H54 (cell line): ENCODE results near the gene LYPD3.

Source experiments
- DNase-seq: peaks from one replicate; pipeline ENCODE4 v3.0.0; 2011; ENCODE audit warnings: low spot score, mixed read lengths; ENCODE audit not compliant: insufficient read length
- FAIRE-seq: peaks from 3 replicates; lab custom pipeline; 2011; peaks lifted over from hg19 to GRCh38; lab: Jason Lieb, UNC
- POLR2A ChIP-seq: IDR thresholded peaks from 2 replicates; pipeline ENCODE4 v1.6.1; 2011; ENCODE audit warnings: low read depth, mild to moderate bottlenecking, low read length

The LYPD3 gene

DNA sequence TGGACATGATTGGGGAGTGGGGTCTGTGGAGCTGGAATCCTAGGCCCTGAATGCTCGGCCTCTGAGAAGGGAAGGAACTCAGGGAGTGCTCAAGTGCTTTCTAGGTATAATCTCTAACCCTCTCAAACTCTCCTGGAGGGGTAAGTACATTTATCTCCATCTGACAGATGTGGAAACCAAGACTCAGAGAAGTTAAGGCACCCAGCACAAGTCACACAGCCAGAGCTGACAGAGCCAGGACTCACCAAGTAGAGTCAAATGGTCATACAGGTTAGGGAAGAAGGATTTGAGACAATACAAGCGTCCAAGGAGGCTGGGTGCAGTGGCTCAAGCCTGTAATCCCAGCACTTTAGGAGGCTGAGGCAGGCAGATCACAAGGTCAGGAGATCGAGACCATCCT, 12.9 kb upstream of the LYPD3 start:
- TF ChIP-seq POLR2A, result no peak
- DNase-seq (no peak), FAIRE-seq (no peak)

DNA sequence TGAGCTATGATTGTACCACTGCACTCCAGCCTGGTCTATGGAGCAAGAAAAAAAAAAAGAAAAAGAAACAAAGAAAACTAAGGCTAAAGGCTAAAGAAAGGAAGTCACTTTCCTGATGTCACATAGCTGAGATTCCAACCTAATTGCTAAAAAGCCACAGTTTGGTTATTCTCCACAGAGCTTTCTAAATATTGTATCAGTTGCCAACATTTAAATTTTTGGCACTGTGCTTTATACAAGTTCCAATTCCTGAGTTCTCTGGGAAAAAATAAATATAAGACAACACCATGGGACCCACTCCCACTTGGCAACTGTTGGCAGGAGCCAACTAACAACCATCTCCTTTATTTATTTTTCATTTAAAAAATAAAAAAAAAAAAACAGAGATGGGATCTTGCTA, 11.2 kb upstream of the LYPD3 start:
- no peak for TF ChIP-seq POLR2A
- DNase-seq (peak; percentile 41), FAIRE-seq (no peak)

DNA sequence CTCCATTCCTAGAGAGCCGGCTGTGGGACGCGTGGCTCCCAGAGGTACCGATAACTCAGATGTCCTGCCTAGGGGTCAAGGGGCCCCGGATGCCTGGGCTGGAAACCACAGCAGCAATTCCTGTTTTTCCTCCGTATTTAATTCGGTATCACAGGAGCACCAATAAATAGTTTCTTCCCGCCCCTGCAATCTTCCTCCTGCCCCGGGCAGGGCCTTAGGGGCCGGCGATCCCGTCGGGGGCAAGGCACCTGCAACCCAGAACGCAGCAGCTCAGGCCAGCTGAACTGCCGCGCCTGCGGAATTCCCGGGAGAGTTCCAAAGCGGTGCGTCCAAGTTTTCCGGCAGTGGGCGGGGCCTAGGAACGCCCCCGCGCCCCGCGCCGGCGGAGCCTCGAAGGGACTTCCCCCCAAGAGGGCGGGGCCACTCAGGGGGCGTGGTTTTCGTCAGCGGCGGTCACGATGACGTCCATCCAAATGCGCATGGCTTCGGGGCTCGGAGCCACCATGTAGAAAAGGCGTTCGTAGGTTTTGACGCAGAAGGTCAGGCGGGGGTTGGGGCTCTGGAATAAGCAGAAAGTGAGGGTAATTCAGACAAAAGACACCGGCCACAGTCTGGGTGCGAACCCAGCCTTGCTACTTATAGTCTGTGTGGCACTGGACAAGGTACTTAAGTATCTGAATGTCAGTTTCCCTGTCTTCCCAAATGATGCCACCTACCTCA, 9.7 kb upstream of the LYPD3 start:
- TF ChIP-seq POLR2A, result 0 out of 2 replicates have a peak, but pooled peaks have one; percentile 12
- peak; percentile 89 for DNase-seq
- peak; percentile 23 for FAIRE-seq

GRCh38 chr19:43474487-43474886, 9.1 kb upstream of the LYPD3 start:
- FAIRE-seq (no peak), DNase-seq (no peak)
- no peak for TF ChIP-seq POLR2A

- FAIRE-seq, result no peak
- no peak for TF ChIP-seq POLR2A
- no peak for DNase-seq
Observed at GRCh38 chr19:43471091-43471490, 5.7 kb upstream of the LYPD3 start.

DNA sequence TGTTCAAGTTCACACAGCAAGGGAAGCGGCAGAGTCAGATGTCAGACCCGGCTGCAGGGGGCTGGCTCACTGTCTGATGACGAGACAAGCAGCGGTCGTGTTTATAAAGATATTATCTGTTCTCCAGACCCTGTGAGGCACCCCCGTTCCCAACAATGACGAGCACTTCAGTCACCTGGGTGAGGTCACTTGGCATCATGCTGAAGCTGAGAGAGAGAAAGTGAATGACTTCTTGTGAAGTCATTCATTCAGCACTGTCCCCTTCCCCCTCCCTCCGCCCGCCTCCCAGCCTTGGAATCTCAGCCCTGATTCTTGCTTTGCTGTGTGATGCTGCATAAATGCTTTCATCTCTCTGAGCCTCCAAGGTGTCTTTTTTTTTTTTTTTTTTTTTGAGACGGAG, 4.9 kb upstream of the LYPD3 start:
- peak; percentile 57 for DNase-seq
- TF ChIP-seq POLR2A, result no peak
- FAIRE-seq, result no peak

GRCh38 chr19:43469160-43469480, 3.7 kb upstream of the LYPD3 start:
- DNase-seq (no peak), FAIRE-seq (no peak)
- no peak for TF ChIP-seq POLR2A

GRCh38 chr19:43468354-43469159, 3.1 kb upstream of the LYPD3 start:
- no peak for TF ChIP-seq POLR2A
- FAIRE-seq, result no peak
- DNase-seq, result no peak

DNA sequence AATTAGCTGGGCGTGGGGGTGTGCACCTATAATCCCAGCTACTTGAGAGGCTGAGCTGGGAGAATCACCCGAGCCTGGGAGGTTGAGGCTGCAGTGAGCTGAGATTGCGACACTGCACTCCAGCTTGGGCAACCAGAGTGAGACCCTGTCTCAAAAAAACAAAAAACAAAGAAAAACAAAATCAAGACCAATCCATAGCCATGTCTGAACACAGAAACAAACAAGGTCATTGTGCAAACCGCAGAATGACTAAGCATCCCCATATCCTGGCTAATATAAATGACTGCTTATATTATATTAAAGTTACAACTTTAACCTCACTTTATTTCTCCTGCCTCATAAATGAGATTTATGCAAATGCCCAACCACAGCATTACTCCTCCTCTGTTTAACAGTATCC, 2.3 kb upstream of the LYPD3 start:
- no peak for FAIRE-seq
- peak; percentile 44 for DNase-seq
- no peak for TF ChIP-seq POLR2A

DNA sequence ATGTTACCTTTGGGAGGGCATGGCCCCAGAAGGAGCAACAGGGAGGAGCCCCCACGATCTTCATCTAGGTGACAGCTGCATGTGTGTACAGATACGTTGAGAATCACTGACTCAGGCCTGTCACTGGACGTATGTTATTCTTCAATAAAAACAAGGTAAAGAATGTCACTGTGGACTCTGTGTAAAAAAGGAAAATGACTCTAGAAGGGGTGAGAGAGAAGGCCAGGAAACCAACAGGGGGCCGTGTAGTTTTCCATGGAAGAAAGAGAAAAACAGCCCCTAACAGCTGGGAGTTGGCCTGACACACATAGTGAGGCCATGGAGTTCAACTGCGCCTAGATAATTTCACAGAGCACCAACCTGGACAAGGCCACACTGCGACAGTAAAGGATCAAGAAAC, 1.9 kb upstream of the LYPD3 start:
- DNase-seq (no peak), FAIRE-seq (no peak)
- TF ChIP-seq POLR2A, result no peak

GRCh38 chr19:43466793-43467192, 1.4 kb upstream of the LYPD3 start:
- FAIRE-seq (no peak), DNase-seq (no peak)
- no peak for TF ChIP-seq POLR2A

- TF ChIP-seq POLR2A, result no peak
- FAIRE-seq, result no peak
- no peak for DNase-seq
Observed at GRCh38 chr19:43464134-43464775, 1.2 kb downstream of the LYPD3 start.

DNA sequence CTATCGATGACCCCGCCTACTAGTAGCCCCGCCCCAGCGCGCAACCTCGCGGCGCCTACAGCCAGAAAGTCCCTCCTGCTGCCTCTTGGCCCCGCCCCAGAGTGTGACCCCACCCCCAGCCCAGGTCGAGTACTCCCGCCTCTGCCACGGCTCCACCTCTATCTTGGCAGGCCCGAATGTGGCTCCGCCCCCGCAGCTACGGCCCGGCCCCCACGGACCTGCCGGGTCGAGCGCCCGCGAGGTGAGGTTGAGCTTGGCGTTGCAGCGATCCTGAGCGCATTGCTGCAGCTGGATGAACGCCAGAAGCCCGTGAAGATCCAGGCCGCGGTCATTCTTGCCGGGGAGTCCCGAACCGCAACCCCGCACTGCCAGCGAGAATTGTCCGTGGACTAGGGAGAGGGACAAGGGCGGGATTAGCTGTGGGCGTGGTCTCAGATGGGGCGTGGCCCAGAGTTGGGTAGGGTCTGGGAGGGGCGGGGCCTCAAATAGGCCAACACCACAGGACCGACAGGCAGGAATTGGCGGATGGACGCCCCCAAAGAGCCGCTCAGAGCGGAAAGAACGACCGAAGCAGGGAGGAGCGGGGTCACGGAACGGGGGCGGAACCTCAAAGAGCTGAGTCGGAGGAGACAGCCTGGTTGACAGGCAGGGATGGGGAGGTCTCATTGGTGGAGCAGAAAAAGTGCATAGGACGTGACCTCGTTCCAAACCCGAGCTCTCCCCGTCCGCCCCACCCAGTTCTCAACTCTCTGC, 1.9 kb downstream of the LYPD3 start:
- TF ChIP-seq POLR2A, result no peak
- FAIRE-seq (peak; percentile 38), DNase-seq (peak; percentile 92)
